Liver (tissue), 9 donors: ENCODE data around the gene GDF2. TPM values are rescaled to one million over a fixed set of nuclear protein-coding genes. Genes with fewer than 3 reads are reported as not detected.

Experiments used
- DNase-seq: peaks from one replicate; pipeline ENCODE4 v3.0.0-alpha.2; 2017; ENCODE audit warnings: low spot score
- H3K27ac ChIP-seq, 2 donors: one replicate each; pipeline ENCODE4 v1.7.0; 2013; ENCODE audit warnings: inconsistent platforms in 2 of 2, low read length in 2 of 2, control low read depth in 1 of 2, low read depth in 1 of 2, mild to moderate bottlenecking in 1 of 2
- H3K27me3 ChIP-seq, 4 donors: one replicate each; pipeline versions ENCODE4 v1.6.1 to v1.7.0; 2013; ENCODE audit warnings: low read length in 3 of 4, inconsistent platforms in 1 of 4, mild to moderate bottlenecking in 1 of 4, moderate library complexity in 1 of 4; ENCODE audit not compliant: control insufficient read depth in 4 of 4, insufficient read depth in 4 of 4
- H3K36me3 ChIP-seq, 4 donors: one replicate each; pipeline versions ENCODE4 v1.6.1 to v1.7.0; 2013; ENCODE audit warnings: low read length in 3 of 4, mild to moderate bottlenecking in 3 of 4, low read depth in 1 of 4, moderate library complexity in 1 of 4; ENCODE audit not compliant: control insufficient read depth in 4 of 4, insufficient read depth in 3 of 4
- H3K4me1 ChIP-seq, 4 donors: one replicate each; pipeline versions ENCODE4 v1.6.1 to v1.7.0; 2013; ENCODE audit warnings: low read length in 3 of 4, mild to moderate bottlenecking in 3 of 4, moderate library complexity in 1 of 4; ENCODE audit not compliant: control insufficient read depth in 4 of 4, insufficient read depth in 4 of 4
- H3K4me3 ChIP-seq, 3 donors: one replicate each; pipeline versions ENCODE4 v1.6.1 to v1.7.0; 2013; ENCODE audit warnings: low read length in 3 of 3, control low read depth in 1 of 3, low read depth in 1 of 3, mild to moderate bottlenecking in 1 of 3
- H3K9ac ChIP-seq, 2 donors: one replicate each; pipeline ENCODE4 v1.7.0; 2013; ENCODE audit warnings: low read length in 2 of 2, mild to moderate bottlenecking in 2 of 2, moderate library complexity in 2 of 2, control low read depth in 1 of 2, low read depth in 1 of 2
- H3K9me3 ChIP-seq, 4 donors: one replicate each; pipeline versions ENCODE4 v1.6.1 to v1.7.0; 2013; ENCODE audit warnings: low read length in 3 of 4; ENCODE audit not compliant: control insufficient read depth in 4 of 4
- EGR1 ChIP-seq, 2 donors: IDR thresholded peaks; 2 replicates each; pipeline ENCODE4 v1.6.1; 2016 to 2018; ENCODE audit warnings: antibody characterized with exemption in 2 of 2, low read depth in 2 of 2
- FOXA1 ChIP-seq: IDR thresholded peaks from 2 replicates; pipeline ENCODE4 v1.6.1; 2016; ENCODE audit warnings: antibody characterized with exemption
- FOXA2 ChIP-seq: IDR thresholded peaks from 2 replicates; pipeline ENCODE4 v1.6.1; 2016; ENCODE audit warnings: antibody characterized with exemption
- HNF4A ChIP-seq, 2 donors: conservative IDR thresholded peaks; 2 replicates each; pipeline ENCODE4 v1.6.1; 2016; ENCODE audit warnings: antibody characterized with exemption in 2 of 2, mild to moderate bottlenecking in 2 of 2
- HNF4G ChIP-seq: IDR thresholded peaks from 2 replicates; pipeline ENCODE4 v1.6.1; 2016; ENCODE audit warnings: antibody characterized with exemption
- JUND ChIP-seq, 2 donors: IDR thresholded peaks; 2 replicates each; pipeline ENCODE4 v1.6.1; 2016; ENCODE audit warnings: antibody characterized with exemption in 2 of 2
- NR2F2 ChIP-seq: IDR thresholded peaks from 2 replicates; pipeline ENCODE4 v1.6.1; 2016; ENCODE audit warnings: antibody characterized with exemption
- RAD21 ChIP-seq, 2 donors: IDR thresholded peaks; 2 replicates each; pipeline ENCODE4 v1.6.1; 2016; ENCODE audit warnings: antibody characterized with exemption in 2 of 2, mild to moderate bottlenecking in 2 of 2
- SP1 ChIP-seq: IDR thresholded peaks from 2 replicates; pipeline ENCODE4 v1.6.1; 2018; ENCODE audit warnings: antibody characterized with exemption, mild to moderate bottlenecking
- TAF1 ChIP-seq: conservative IDR thresholded peaks from 2 replicates; pipeline ENCODE4 v1.6.1; 2016; ENCODE audit warnings: antibody characterized with exemption, mild to moderate bottlenecking
- YY1 ChIP-seq: IDR thresholded peaks from 2 replicates; pipeline ENCODE4 v1.6.1; 2016; ENCODE audit warnings: antibody characterized with exemption, mild to moderate bottlenecking
- ZBTB33 ChIP-seq: IDR thresholded peaks from 2 replicates; pipeline ENCODE4 v1.6.1; 2016; ENCODE audit warnings: antibody characterized with exemption
- WGBS: extraction: QIAGEN DNeasy Blood & Tissue Kit; methylation state at CpG from one replicate; pipeline ENCODE4 v1.1.7; 2013; 5-methylcytosine and 5-hydroxymethylcytosine counted together
- polyA plus RNA-seq, 2 donors: library from polyadenylated mRNA; stranded (reverse) in 1 of 2; unstranded in 1 of 2; fragments of 200-250 nt in 1 of 2; fragments of >200 nt in 1 of 2; fragmentation: Nextera tagmentation in 1 of 2; extraction: Ambion mirVana in 1 of 2; gene quantifications; one replicate each; pipeline versions ENCODE4 v1.2.1 to v1.2.3, GENCODE V29; 2013 to 2015
- total RNA-seq, 2 donors: library from RNA; depleted of rRNA; stranded (reverse); fragments of >200 nt; gene quantifications; one replicate each; pipeline ENCODE4 v1.2.3, GENCODE V29; 2014
- TF ChIP-seq, protein P1 (sequence below): fragments of 150-350 bp; IDR thresholded peaks from 2 replicates; pipeline ENCODE4 v1.5.1; 2017; ENCODE audit warnings: improper control_type of control experiment, low read depth, low read length; ENCODE audit not compliant: missing input control
- TF ChIP-seq, protein P2 (sequence below): IDR thresholded peaks from 2 replicates; pipeline ENCODE4 v1.6.1; 2016; ENCODE audit warnings: antibody characterized with exemption
- donor health status: healthy.
- donor health status: healthy.
- donor health status: healthy.
- donor health status: healthy.
- donor health status: healthy.

GDF2 gene
- total and polyA plus RNA-seq, 4 donors = 5.6 to 26.9 (median 14.5) TPM

- Histone ChIP-seq H3K4me3 (no peak overlapping the region), H3K27me3 (no peaks in the 10 kb centered on the region), H3K4me1 (no peaks in the 10 kb centered on the region), H3K9ac (no peak overlapping the region), H3K9me3 (peaks cover 0 to 6% (median 2%) of the 10 kb centered on the region in 4 donors), H3K36me3 (no peaks in the 10 kb centered on the region), H3K27ac (no peak overlapping the region)
- WGBS = 85% methylated on average over 11 of the region's 11 CpGs
- DNase-seq = no peak
- TF ChIP-seq ZBTB33 (no peak), HNF4A (conservative IDR thresholded peaks at IDR 0.05) (no peak), JUND (IDR thresholded peaks at IDR 0.05) (no peak), RAD21 (IDR thresholded peaks at IDR 0.05) (no peak), EGR1 (IDR thresholded peaks at IDR 0.05; ENCODE audit: low read depth in 2 of 2) (no peak), FOXA2 (no peak), FOXA1 (no peak), TAF1 (no peak), NR2F2 (no peak)
- TF ChIP-seq, protein P1, sequence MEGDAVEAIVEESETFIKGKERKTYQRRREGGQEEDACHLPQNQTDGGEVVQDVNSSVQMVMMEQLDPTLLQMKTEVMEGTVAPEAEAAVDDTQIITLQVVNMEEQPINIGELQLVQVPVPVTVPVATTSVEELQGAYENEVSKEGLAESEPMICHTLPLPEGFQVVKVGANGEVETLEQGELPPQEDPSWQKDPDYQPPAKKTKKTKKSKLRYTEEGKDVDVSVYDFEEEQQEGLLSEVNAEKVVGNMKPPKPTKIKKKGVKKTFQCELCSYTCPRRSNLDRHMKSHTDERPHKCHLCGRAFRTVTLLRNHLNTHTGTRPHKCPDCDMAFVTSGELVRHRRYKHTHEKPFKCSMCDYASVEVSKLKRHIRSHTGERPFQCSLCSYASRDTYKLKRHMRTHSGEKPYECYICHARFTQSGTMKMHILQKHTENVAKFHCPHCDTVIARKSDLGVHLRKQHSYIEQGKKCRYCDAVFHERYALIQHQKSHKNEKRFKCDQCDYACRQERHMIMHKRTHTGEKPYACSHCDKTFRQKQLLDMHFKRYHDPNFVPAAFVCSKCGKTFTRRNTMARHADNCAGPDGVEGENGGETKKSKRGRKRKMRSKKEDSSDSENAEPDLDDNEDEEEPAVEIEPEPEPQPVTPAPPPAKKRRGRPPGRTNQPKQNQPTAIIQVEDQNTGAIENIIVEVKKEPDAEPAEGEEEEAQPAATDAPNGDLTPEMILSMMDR = no peak
These were observed 45.5 kb upstream of the GDF2 start for GRCh38 chr10:47276576-47277351.

DNA sequence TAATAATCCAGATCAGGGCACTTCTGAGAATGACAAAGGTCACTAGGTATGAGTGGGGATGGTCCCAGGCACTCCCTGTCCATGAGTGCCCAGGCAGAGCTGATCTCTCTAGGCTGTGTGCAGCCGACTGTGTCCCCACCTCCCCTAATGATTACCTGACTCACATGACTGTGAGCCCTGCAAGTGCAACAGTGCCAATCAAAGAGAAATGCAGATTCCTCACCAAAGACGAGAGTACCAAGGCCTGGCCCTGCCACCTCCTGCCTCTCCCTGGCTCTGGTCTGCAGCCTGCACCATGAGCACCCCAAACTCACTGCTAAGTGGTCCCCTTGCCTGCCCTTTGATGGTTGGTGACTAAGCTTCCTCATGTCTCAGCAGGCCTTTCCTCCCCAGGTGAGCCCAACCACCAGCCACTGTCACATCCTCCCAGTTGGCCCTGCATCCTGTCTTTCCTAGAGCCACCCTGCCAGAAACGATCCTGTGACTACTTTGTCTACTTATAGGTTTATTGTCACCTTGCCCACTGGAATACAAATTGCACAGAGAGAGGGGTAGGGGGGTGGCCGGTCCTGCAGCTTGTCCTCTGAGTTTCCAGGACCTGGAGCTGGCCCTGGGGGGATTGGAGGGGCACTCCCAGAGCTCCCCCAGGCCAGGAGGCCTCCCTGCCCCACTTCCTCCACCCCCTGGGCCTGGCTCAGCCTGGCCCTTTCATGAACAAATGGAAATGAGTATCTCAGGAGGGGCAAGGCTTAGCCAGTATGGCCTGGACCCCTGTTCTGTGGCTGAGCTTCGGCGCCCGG, 44.7 kb upstream of the GDF2 start:
- TF ChIP-seq HNF4A (conservative IDR thresholded peaks at IDR 0.05) (no peak), TAF1 (no peak), HNF4G (no peak), RAD21 (IDR thresholded peaks at IDR 0.05) (no peak), JUND (IDR thresholded peaks at IDR 0.05) (no peak), YY1 (no peak), FOXA2 (no peak), SP1 (no peak), EGR1 (IDR thresholded peaks at IDR 0.05; ENCODE audit: low read depth in 2 of 2) (no peak)
- TF ChIP-seq, protein P2, sequence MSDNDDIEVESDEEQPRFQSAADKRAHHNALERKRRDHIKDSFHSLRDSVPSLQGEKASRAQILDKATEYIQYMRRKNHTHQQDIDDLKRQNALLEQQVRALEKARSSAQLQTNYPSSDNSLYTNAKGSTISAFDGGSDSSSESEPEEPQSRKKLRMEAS = no peak
- no peak for DNase-seq

More for the DNA sequence above, 44.7 kb upstream of the GDF2 start:
- Histone ChIP-seq H3K4me3 (no peak overlapping the region), H3K9me3 (peaks cover 0 to 6% (median 2%) of the 10 kb centered on the region in 4 donors), H3K36me3 (no peaks in the 10 kb centered on the region), H3K27ac (no peak overlapping the region), H3K27me3 (no peaks in the 10 kb centered on the region), H3K4me1 (no peaks in the 10 kb centered on the region), H3K9ac (no peak overlapping the region)
- WGBS = 75% methylated on average over 7 of the region's 7 CpGs
